HEK293 (cell line): Measurements from ENCODE around the gene NFATC3.

Experiments used
- RBAK ChIP-seq: fragments of 450-650 bp; formaldehyde crosslinking; IDR thresholded peaks from 2 replicates; pipeline ENCODE4 v1.5.1; 2016; ENCODE audit warnings: missing biosample characterization, missing genetic modification characterization
- TCF7L2 ChIP-seq: IDR thresholded peaks from 2 replicates; pipeline ENCODE4 v1.6.1; 2011; ENCODE audit warnings: low read depth, mild to moderate bottlenecking, inconsistent platforms, low read length, moderate library complexity, borderline replicate concordance
- ZBTB21 ChIP-seq: fragments of 450-650 bp; formaldehyde crosslinking; IDR thresholded peaks from 2 replicates; pipeline ENCODE4 v1.5.1; 2017; ENCODE audit warnings: missing biosample characterization, missing genetic modification characterization
- ZNF555 ChIP-seq: fragments of 450-650 bp; formaldehyde crosslinking; conservative IDR thresholded peaks from 2 replicates; pipeline ENCODE4 v1.5.1; 2017; ENCODE audit warnings: missing biosample characterization, mild to moderate bottlenecking, missing genetic modification characterization, inconsistent platforms
- ZNF660 ChIP-seq: fragments of 450-650 bp; IDR thresholded peaks from 2 replicates; pipeline ENCODE4 v1.5.1; 2018; ENCODE audit warnings: missing biosample characterization, mild to moderate bottlenecking, missing genetic modification characterization
- ZNF670 ChIP-seq: fragments of 450-650 bp; formaldehyde crosslinking; IDR thresholded peaks from 2 replicates; pipeline ENCODE4 v1.5.1; 2016; ENCODE audit warnings: missing biosample characterization, missing genetic modification characterization, low read depth
- ZNF843 ChIP-seq: fragments of 450-650 bp; formaldehyde crosslinking; IDR thresholded peaks from 2 replicates; pipeline ENCODE4 v1.5.1; 2016; ENCODE audit warnings: missing biosample characterization, missing genetic modification characterization
- TF ChIP-seq, protein P1 (sequence below): fragments of 450-650 bp; formaldehyde crosslinking; IDR thresholded peaks from 2 replicates; pipeline ENCODE4 v1.5.1; 2016; ENCODE audit warnings: missing biosample characterization, missing genetic modification characterization
- TF ChIP-seq, protein P2 (sequence below): sonication (generic); formaldehyde crosslinking; IDR thresholded peaks from 2 replicates; pipeline ENCODE4 v1.8.1; 2022; ENCODE audit warnings: mild to moderate bottlenecking, moderate library complexity, missing genetic modification reagents

GRCh38 chr16:68149596-68149995 lies 64.4 kb downstream of the NFATC3 start:
- TF ChIP-seq, protein P1, sequence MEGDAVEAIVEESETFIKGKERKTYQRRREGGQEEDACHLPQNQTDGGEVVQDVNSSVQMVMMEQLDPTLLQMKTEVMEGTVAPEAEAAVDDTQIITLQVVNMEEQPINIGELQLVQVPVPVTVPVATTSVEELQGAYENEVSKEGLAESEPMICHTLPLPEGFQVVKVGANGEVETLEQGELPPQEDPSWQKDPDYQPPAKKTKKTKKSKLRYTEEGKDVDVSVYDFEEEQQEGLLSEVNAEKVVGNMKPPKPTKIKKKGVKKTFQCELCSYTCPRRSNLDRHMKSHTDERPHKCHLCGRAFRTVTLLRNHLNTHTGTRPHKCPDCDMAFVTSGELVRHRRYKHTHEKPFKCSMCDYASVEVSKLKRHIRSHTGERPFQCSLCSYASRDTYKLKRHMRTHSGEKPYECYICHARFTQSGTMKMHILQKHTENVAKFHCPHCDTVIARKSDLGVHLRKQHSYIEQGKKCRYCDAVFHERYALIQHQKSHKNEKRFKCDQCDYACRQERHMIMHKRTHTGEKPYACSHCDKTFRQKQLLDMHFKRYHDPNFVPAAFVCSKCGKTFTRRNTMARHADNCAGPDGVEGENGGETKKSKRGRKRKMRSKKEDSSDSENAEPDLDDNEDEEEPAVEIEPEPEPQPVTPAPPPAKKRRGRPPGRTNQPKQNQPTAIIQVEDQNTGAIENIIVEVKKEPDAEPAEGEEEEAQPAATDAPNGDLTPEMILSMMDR (tag by site-specific recombination), result no peak
- no peak for TF ChIP-seq RBAK (tag by site-specific recombination)
- TF ChIP-seq ZNF555 (tag by site-specific recombination), result no peak
- no peak for TF ChIP-seq ZNF843
- TF ChIP-seq ZNF660 (tag by site-specific recombination), result no peak
- TF ChIP-seq, protein P2, sequence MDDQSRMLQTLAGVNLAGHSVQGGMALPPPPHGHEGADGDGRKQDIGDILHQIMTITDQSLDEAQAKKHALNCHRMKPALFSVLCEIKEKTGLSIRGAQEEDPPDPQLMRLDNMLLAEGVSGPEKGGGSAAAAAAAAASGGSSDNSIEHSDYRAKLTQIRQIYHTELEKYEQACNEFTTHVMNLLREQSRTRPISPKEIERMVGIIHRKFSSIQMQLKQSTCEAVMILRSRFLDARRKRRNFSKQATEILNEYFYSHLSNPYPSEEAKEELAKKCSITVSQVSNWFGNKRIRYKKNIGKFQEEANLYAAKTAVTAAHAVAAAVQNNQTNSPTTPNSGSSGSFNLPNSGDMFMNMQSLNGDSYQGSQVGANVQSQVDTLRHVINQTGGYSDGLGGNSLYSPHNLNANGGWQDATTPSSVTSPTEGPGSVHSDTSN (CRISPR knock-in tag), result no peak
- no peak for TF ChIP-seq ZBTB21
- no peak for TF ChIP-seq TCF7L2
- no peak for TF ChIP-seq ZNF670 (tag by site-specific recombination)
